Measurements from ENCODE around the gene GLIS1.

Gene GLIS1

DNA sequence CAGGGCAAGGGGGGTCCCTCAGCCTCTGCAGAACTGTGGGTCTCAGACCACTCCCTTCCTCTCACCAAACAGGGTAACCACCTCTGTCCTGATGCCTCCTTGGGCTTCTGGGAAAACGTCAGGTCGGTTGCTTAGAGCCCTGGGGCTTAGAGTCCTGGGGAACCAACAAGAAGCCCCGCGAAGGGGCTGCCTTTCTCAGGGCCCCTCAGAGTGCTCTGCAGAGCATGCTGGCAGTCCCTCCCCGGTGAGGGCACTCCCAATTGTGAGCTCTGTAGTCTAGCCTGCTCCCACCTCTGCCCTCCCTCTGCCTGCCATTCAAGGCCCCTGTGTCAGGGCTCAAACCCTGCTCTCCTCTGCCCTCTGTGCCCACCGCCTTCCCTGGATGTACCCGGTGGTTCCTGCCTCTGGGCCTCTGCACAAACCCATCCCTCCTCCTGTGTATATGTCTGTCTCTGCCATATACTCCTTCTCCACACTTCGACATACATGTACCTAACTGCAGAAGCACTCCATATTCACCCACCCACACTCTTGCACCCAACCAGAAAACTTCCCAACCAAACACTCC, 187.5 kb downstream of the GLIS1 start:
- no peaks in the 10 kb centered on the region for H3K79me2 ChIP-seq (ENCODE audit: control insufficient read depth, low read length)
- TF ChIP-seq EZH2phosphoT487 (IDR thresholded peaks at IDR 0.05; ENCODE audit: borderline replicate concordance, low read length) (no peak), CTCF (IDR thresholded peaks at IDR 0.05; ENCODE audit: low read depth, low read length, poor library complexity, severe bottlenecking) (no peak)
- H3K4me3 ChIP-seq (ENCODE audit: low read length), result no peak overlapping the region
- H4K20me1 ChIP-seq (ENCODE audit: control insufficient read depth, insufficient read depth, low read depth, low read length), result no peaks in the 10 kb centered on the region
- no peaks in the 10 kb centered on the region for H3K4me1 ChIP-seq (ENCODE audit: control insufficient read depth, low read length)
- no peaks in the 10 kb centered on the region for H3F3A ChIP-seq (ENCODE audit: control insufficient read depth, insufficient read depth)
- H3K27ac ChIP-seq (ENCODE audit: low read depth, low read length), result no peak overlapping the region
- H3K9me3 ChIP-seq (ENCODE audit: control insufficient read depth, insufficient read depth, low read length), result peaks cover 8% of the 10 kb centered on the region; the same call in 1 of the 2 replicates
- H3K9me2 ChIP-seq (replicated peaks; ENCODE audit: control insufficient read depth, low read length), result no peaks in the 10 kb centered on the region
- H3K27me3 ChIP-seq (ENCODE audit: control insufficient read depth, low read length), result peaks cover 4% of the 10 kb centered on the region; the same call in 1 of the 2 replicates
- no peak overlapping the region for H3K4me2 ChIP-seq (ENCODE audit: low read length)
- H3K36me3 ChIP-seq (ENCODE audit: control insufficient read depth, low read length), result no peaks in the 10 kb centered on the region

- Histone ChIP-seq H3K4me2 (ENCODE audit: low read length) (no peak overlapping the region), H4K20me1 (ENCODE audit: control insufficient read depth, insufficient read depth, low read depth, low read length) (no peaks in the 10 kb centered on the region), H3K79me2 (ENCODE audit: control insufficient read depth, low read length) (no peaks in the 10 kb centered on the region), H3K4me1 (ENCODE audit: control insufficient read depth, low read length) (no peaks in the 10 kb centered on the region), H3K27me3 (ENCODE audit: control insufficient read depth, low read length) (peaks cover 4% of the 10 kb centered on the region; the same call in 1 of the 2 replicates), H3K9me2 (replicated peaks; ENCODE audit: control insufficient read depth, low read length) (no peaks in the 10 kb centered on the region), H3K27ac (ENCODE audit: low read depth, low read length) (no peak overlapping the region), H3K36me3 (ENCODE audit: control insufficient read depth, low read length) (no peaks in the 10 kb centered on the region), H3F3A (ENCODE audit: control insufficient read depth, insufficient read depth) (no peaks in the 10 kb centered on the region), H3K9me3 (ENCODE audit: control insufficient read depth, insufficient read depth, low read length) (no peaks in the 10 kb centered on the region), H3K4me3 (ENCODE audit: low read length) (no peak overlapping the region)
- no peak for TF ChIP-seq EZH2phosphoT487 (IDR thresholded peaks at IDR 0.05; ENCODE audit: borderline replicate concordance, low read length)
- TF ChIP-seq CTCF (IDR thresholded peaks at IDR 0.05; ENCODE audit: low read depth, low read length, poor library complexity, severe bottlenecking), result no peak
Observed at GRCh38 chr1:53550201-53550741, 188.7 kb downstream of the GLIS1 start.

DNA sequence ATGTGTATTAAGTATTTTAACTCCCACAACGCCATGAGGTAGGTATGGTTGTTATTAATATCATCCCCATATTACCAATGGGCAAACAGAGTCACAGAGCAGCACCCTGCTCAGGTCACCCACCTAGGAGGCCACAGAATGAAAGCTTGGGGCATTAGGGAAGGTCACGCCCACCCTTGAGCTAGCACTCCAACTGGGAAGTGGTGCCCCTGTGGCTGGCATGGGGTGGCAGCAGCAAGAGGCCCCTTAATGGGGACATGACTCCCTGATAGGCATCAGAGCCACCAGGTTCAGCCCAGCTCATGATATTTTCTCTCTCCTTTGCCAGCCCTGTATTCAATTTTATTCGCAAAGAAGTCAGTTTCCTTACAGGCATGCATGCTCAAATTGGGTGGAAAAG, 189.2 kb downstream of the GLIS1 start:
- no peak for TF ChIP-seq EZH2phosphoT487 (IDR thresholded peaks at IDR 0.05; ENCODE audit: borderline replicate concordance, low read length)
- Histone ChIP-seq H3K4me3 (ENCODE audit: low read length) (no peak overlapping the region), H3K27me3 (ENCODE audit: control insufficient read depth, low read length) (peaks cover 4% of the 10 kb centered on the region; the same call in 1 of the 2 replicates), H3K36me3 (ENCODE audit: control insufficient read depth, low read length) (no peaks in the 10 kb centered on the region), H3K4me1 (ENCODE audit: control insufficient read depth, low read length) (no peaks in the 10 kb centered on the region), H3K4me2 (ENCODE audit: low read length) (no peak overlapping the region), H3K9me2 (replicated peaks; ENCODE audit: control insufficient read depth, low read length) (no peaks in the 10 kb centered on the region), H3K27ac (ENCODE audit: low read depth, low read length) (no peak overlapping the region), H4K20me1 (ENCODE audit: control insufficient read depth, insufficient read depth, low read depth, low read length) (no peaks in the 10 kb centered on the region), H3K9me3 (ENCODE audit: control insufficient read depth, insufficient read depth, low read length) (no peaks in the 10 kb centered on the region), H3K79me2 (ENCODE audit: control insufficient read depth, low read length) (no peaks in the 10 kb centered on the region), H3F3A (ENCODE audit: control insufficient read depth, insufficient read depth) (no peaks in the 10 kb centered on the region)

DNA sequence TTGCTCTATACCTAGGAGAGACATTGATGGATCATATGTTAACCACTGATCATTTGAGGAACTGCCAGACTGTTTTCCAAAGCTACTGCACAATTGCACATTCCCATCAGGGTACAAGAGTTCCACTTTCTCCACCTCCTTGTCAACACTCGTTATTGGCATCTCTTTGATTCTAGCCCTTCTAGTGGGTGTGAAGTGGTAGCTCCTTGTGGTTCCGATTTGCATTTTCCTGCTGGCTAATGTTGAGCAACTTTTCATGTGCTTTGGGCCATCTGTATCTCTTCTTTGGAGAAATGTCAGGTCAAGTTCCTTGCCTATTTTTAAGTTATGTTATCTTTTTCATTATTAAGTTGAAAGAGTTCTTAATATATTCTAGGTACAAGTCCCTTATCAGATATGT, 189.7 kb downstream of the GLIS1 start:
- no peaks in the 10 kb centered on the region for H3K9me3 ChIP-seq (ENCODE audit: control insufficient read depth, insufficient read depth, low read length)
- H3K36me3 ChIP-seq (ENCODE audit: control insufficient read depth, low read length), result no peaks in the 10 kb centered on the region
- peaks cover 4% of the 10 kb centered on the region; the same call in 1 of the 2 replicates for H3K27me3 ChIP-seq (ENCODE audit: control insufficient read depth, low read length)
- H4K20me1 ChIP-seq (ENCODE audit: control insufficient read depth, insufficient read depth, low read depth, low read length), result no peaks in the 10 kb centered on the region
- H3K4me1 ChIP-seq (ENCODE audit: control insufficient read depth, low read length), result no peaks in the 10 kb centered on the region
- H3F3A ChIP-seq (ENCODE audit: control insufficient read depth, insufficient read depth), result no peaks in the 10 kb centered on the region
- H3K27ac ChIP-seq (ENCODE audit: low read depth, low read length), result no peak overlapping the region
- no peaks in the 10 kb centered on the region for H3K9me2 ChIP-seq (replicated peaks; ENCODE audit: control insufficient read depth, low read length)
- no peaks in the 10 kb centered on the region for H3K79me2 ChIP-seq (ENCODE audit: control insufficient read depth, low read length)
- TF ChIP-seq CTCF (IDR thresholded peaks at IDR 0.05; ENCODE audit: low read depth, low read length, poor library complexity, severe bottlenecking) (no peak), EZH2phosphoT487 (IDR thresholded peaks at IDR 0.05; ENCODE audit: borderline replicate concordance, low read length) (no peak)
- H3K4me2 ChIP-seq (ENCODE audit: low read length), result no peak overlapping the region
- H3K4me3 ChIP-seq (ENCODE audit: low read length), result no peak overlapping the region

All from DOHH2 (cell line).